Measurements from ENCODE around the gene UNC13C.

DNA sequence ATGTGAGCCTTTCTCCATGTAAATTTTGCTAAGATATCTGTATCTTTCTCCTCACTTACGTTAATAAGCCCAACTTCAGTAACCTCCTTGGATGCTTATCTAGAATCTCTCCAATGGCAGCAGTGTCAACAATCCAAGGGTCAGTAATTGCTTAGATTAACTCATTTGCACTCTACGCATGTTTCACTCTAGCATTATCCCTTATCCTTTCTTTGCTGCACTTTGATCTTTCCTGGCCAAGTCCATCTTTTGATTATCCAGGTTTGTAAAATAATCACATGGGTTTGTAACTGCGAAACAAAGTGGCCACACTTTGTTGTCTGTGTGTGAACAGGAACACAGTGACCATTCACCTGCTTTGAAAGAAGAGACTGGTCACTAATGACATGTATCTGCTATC is 640.9 kb downstream of the UNC13C start:
- TF ChIP-seq, protein P1, sequence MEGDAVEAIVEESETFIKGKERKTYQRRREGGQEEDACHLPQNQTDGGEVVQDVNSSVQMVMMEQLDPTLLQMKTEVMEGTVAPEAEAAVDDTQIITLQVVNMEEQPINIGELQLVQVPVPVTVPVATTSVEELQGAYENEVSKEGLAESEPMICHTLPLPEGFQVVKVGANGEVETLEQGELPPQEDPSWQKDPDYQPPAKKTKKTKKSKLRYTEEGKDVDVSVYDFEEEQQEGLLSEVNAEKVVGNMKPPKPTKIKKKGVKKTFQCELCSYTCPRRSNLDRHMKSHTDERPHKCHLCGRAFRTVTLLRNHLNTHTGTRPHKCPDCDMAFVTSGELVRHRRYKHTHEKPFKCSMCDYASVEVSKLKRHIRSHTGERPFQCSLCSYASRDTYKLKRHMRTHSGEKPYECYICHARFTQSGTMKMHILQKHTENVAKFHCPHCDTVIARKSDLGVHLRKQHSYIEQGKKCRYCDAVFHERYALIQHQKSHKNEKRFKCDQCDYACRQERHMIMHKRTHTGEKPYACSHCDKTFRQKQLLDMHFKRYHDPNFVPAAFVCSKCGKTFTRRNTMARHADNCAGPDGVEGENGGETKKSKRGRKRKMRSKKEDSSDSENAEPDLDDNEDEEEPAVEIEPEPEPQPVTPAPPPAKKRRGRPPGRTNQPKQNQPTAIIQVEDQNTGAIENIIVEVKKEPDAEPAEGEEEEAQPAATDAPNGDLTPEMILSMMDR (conservative IDR thresholded peaks at IDR 0.05): no peak
- TF ChIP-seq ZFX (IDR thresholded peaks at IDR 0.05): no peak
